GM12878 (cell line): ENCODE measurements around the gene AP3M1. TPM values are rescaled to one million over a fixed set of nuclear protein-coding genes. Genes with fewer than 3 reads are reported as not detected.

Experiments
- ATAC-seq: fragments of 200-7000 bp; cut with Tn5 transposase; 3 replicates; pipeline ENCODE4 v1.9.1; 2020; ENCODE audit warnings: mild to moderate bottlenecking, moderate library complexity
- BruUV-seq: library from RNA; stranded (reverse); fragments of 400-500 nt; replicated peaks from 2 replicates; lab custom pipeline; 2021; lab: Mats Ljungman, UMichigan
- CTCF ChIA-PET: fragments of 300-600 bp; sonication (Branson Sonifier 250); formaldehyde crosslinking; extraction: SDS; loops from one replicate; lab custom pipeline; 2021; ENCODE audit warnings: inconsistent platforms; lab: Yijun Ruan, JAX
- POLR2A ChIA-PET: fragments of 350-600 bp; formaldehyde crosslinking; extraction: SDS; loops from one replicate; lab custom pipeline; 2021; ENCODE audit warnings: inconsistent platforms; lab: Charles Lee
- RAD21 ChIA-PET: fragments of 300-600 bp; sonication (Branson Sonifier 250); formaldehyde crosslinking; loops from one replicate; lab custom pipeline; 2023; ENCODE audit warnings: antibody characterized with exemption; ENCODE audit not compliant: unreplicated experiment; lab: Charles Lee
- SMC1A ChIA-PET: fragments of 300-600 bp; sonication (Branson Sonifier 250); formaldehyde crosslinking; loops from one replicate; lab custom pipeline; 2023; ENCODE audit not compliant: unreplicated experiment, uncharacterized antibody; lab: Charles Lee
- DNase-seq: peaks from one replicate; pipeline ENCODE4 v3.0.0-alpha.2; 2011; ENCODE audit warnings: low read depth, low spot score
- FAIRE-seq: peaks from 3 replicates; lab custom pipeline; 2011; peaks lifted over from hg19 to GRCh38; lab: Jason Lieb, UNC
- H2AFZ ChIP-seq: 2 replicates; pipeline ENCODE4 v1.6.0; 2011; ENCODE audit warnings: low read depth, low read length, control low read depth; ENCODE audit not compliant: control insufficient read depth
- H3K27ac ChIP-seq: 2 replicates; pipeline ENCODE4 v1.5.1; 2011; ENCODE audit warnings: control low read depth; ENCODE audit not compliant: control insufficient read depth, insufficient read depth
- H3K27me3 ChIP-seq, 2 experiments: replicated peaks in 1 of 2; 2 replicates each; pipeline versions ENCODE4 v1.6.0 to v1.6.1; 2011; ENCODE audit warnings: low read length in 1 of 2; ENCODE audit not compliant: control insufficient read depth in 2 of 2, insufficient read depth in 2 of 2
- H3K36me3 ChIP-seq, 2 experiments: 2 replicates each; pipeline ENCODE4 v1.5.1; 2011; ENCODE audit warnings: low read length in 1 of 2; ENCODE audit not compliant: control insufficient read depth in 2 of 2, insufficient read depth in 2 of 2
- H3K4me1 ChIP-seq: 2 replicates; pipeline ENCODE4 v1.6.1; 2011; ENCODE audit warnings: mild to moderate bottlenecking, low read length, moderate library complexity, mixed read lengths; ENCODE audit not compliant: control insufficient read depth, insufficient read depth
- H3K4me2 ChIP-seq: 2 replicates; pipeline ENCODE4 v1.6.0; 2011; ENCODE audit warnings: control low read depth; ENCODE audit not compliant: control insufficient read depth, insufficient read depth
- H3K4me3 ChIP-seq: fragments of 200-600 bp; sonication (generic); 2 replicates; pipeline ENCODE4 v1.5.1; 2016
- H3K79me2 ChIP-seq: 2 replicates; pipeline ENCODE4 v1.6.0; 2011; ENCODE audit warnings: low read length; ENCODE audit not compliant: control insufficient read depth, insufficient read depth
- H3K9ac ChIP-seq: 2 replicates; pipeline ENCODE4 v1.8.0; 2011; ENCODE audit warnings: low read length, control low read depth, mixed read lengths; ENCODE audit not compliant: control insufficient read depth, insufficient read depth
- H3K9me3 ChIP-seq: replicated peaks from 3 replicates; pipeline ENCODE4 v1.5.1; 2011; ENCODE audit warnings: mild to moderate bottlenecking, low read length; ENCODE audit not compliant: control insufficient read depth, insufficient read depth
- H4K20me1 ChIP-seq: 2 replicates; pipeline ENCODE4 v1.6.0; 2011; ENCODE audit not compliant: control insufficient read depth, insufficient read depth
- CEBPZ ChIP-seq: fragments of 150-350 bp; IDR thresholded peaks from 2 replicates; pipeline ENCODE4 v1.6.1; 2016; ENCODE audit warnings: low read depth, low read length
- CHD4 ChIP-seq: fragments of 200-600 bp; sonication (generic); IDR thresholded peaks from 2 replicates; pipeline ENCODE4 v1.6.1; 2016; ENCODE audit warnings: mild to moderate bottlenecking
- CREB1 ChIP-seq: IDR thresholded peaks from 2 replicates; pipeline ENCODE4 v1.6.1; 2012; ENCODE audit warnings: low read depth, mild to moderate bottlenecking, inconsistent platforms
- CREM ChIP-seq: IDR thresholded peaks from 2 replicates; pipeline ENCODE4 v1.6.1; 2014; ENCODE audit warnings: antibody characterized with exemption, low read depth
- CTCF ChIP-seq, 3 experiments: IDR thresholded peaks in 2 of 3; conservative IDR thresholded peaks in 1 of 3; 2 replicates each; pipeline ENCODE4 v1.5.1; 2011; ENCODE audit warnings: low read depth in 3 of 3, low read length in 3 of 3, mild to moderate bottlenecking in 3 of 3, control low read depth in 2 of 3, moderate library complexity in 2 of 3, inconsistent platforms in 1 of 3, mixed read lengths in 1 of 3; ENCODE audit not compliant: control insufficient read depth in 2 of 3, insufficient read depth in 1 of 3; ENCODE audit errors: extremely low read depth in 1 of 3
- GABPA ChIP-seq: IDR thresholded peaks from 2 replicates; pipeline ENCODE4 v1.6.1; 2014; ENCODE audit warnings: antibody characterized with exemption, low read depth, mild to moderate bottlenecking, inconsistent platforms
- GATAD2B ChIP-seq: fragments of 450-650 bp; conservative IDR thresholded peaks from 2 replicates; pipeline ENCODE4 v1.6.1; 2017; ENCODE audit warnings: low read depth, mild to moderate bottlenecking, moderate library complexity
- IKZF2 ChIP-seq, 2 experiments: fragments of 450-650 bp; IDR thresholded peaks; 2 replicates each; pipeline ENCODE4 v1.6.1; 2017; ENCODE audit warnings: mild to moderate bottlenecking in 2 of 2, moderate library complexity in 2 of 2
- PAX8 ChIP-seq: fragments of 450-650 bp; IDR thresholded peaks from 2 replicates; pipeline ENCODE4 v1.6.1; 2017; ENCODE audit warnings: mild to moderate bottlenecking, moderate library complexity
- POLR2AphosphoS2 ChIP-seq: IDR thresholded peaks from 2 replicates; pipeline ENCODE4 v1.6.1; 2011; ENCODE audit warnings: low read depth, mild to moderate bottlenecking, low read length, improper control_type of control experiment, moderate library complexity
- RAD21 ChIP-seq: IDR thresholded peaks from 2 replicates; pipeline ENCODE4 v1.6.1; 2011; ENCODE audit warnings: mild to moderate bottlenecking, low read depth, low read length, moderate library complexity; ENCODE audit not compliant: insufficient read depth
- RBBP5 ChIP-seq: fragments of 200-600 bp; sonication (generic); conservative IDR thresholded peaks from 2 replicates; pipeline ENCODE4 v1.6.1; 2016
- RFX5 ChIP-seq: IDR thresholded peaks from 2 replicates; pipeline ENCODE4 v1.6.1; 2011; ENCODE audit warnings: low read depth, low read length, improper control_type of control experiment
- SMC3 ChIP-seq: IDR thresholded peaks from 2 replicates; pipeline ENCODE4 v1.6.1; 2011; ENCODE audit warnings: low read length, improper control_type of control experiment, borderline replicate concordance
- STAT1 ChIP-seq: fragments of 450-650 bp; conservative IDR thresholded peaks from 2 replicates; pipeline ENCODE4 v1.6.1; 2014; ENCODE audit warnings: antibody characterized with exemption, mild to moderate bottlenecking
- STAT3 ChIP-seq: IDR thresholded peaks from 2 replicates; pipeline ENCODE4 v1.6.1; 2011; ENCODE audit warnings: low read depth, low read length, improper control_type of control experiment
- USF2 ChIP-seq: IDR thresholded peaks from 2 replicates; pipeline ENCODE4 v1.6.1; 2011; ENCODE audit warnings: low read depth, low read length, improper control_type of control experiment, borderline replicate concordance
- WGBS: methylation state at CpG from one replicate; pipeline ENCODE4 v1.1.6; 2016; ENCODE audit warnings: low lambda C conversion rate; ENCODE audit not compliant: insufficient replicate concordance, insufficient coverage; ENCODE audit errors: missing lambda C conversion rate; 5-methylcytosine and 5-hydroxymethylcytosine counted together
- in situ Hi-C: fragments of 300-500 bp; cut with MboI; formaldehyde crosslinking; loops from 9 replicates; pipeline ENCODE4 v1.14.3; 2018; ENCODE audit warnings: mixed read lengths
- intact Hi-C: fragments of 100-400 bp; cut with micrococcal nuclease; formaldehyde crosslinking; loops from one replicate; pipeline ENCODE4 v1.14.2; 2022; ENCODE audit not compliant: unreplicated experiment
- polyA plus RNA-seq, 11 experiments: library from polyadenylated mRNA; depleted of rRNA in 4 of 11; unstranded in 6 of 11; stranded (reverse) in 5 of 11; fragments of >200 nt; fragmentation: Nextera tagmentation in 4 of 11; fragmentation: Illumina TruSeq in 1 of 11; extraction: Ambion mirVana in 4 of 11; extraction: Trizol in 1 of 11; gene quantifications; 1 replicate in 1 of 11; 2 replicates in 10 of 11; pipeline versions ENCODE4 v1.2.1 to v1.2.3, GENCODE V29; 2011 to 2016; ENCODE audit warnings: inconsistent platforms in 2 of 11, missing spikeins in 2 of 11, low read depth in 1 of 11
- total RNA-seq, 4 experiments: library from RNA; depleted of rRNA in 3 of 4; stranded (reverse); fragments of >200 nt in 3 of 4; fragmentation: Illumina TruSeq in 1 of 4; extraction: Trizol in 1 of 4; gene quantifications; 2 replicates each; pipeline versions ENCODE4 v1.2.1 to v1.2.3, GENCODE V29; 2013 to 2021

The AP3M1 gene
- total and polyA plus RNA-seq, 10 of the 15 experiments (the other 5 are each of a cell fraction or from before 2014, with no cell fraction given): 22.1 to 83.4 (median 47.7) TPM

GRCh38 chr10:74104480-74104879, 46.1 kb downstream of the AP3M1 start (continued):
- TF ChIP-seq CEBPZ (no peak), RFX5 (no peak), STAT1 (no peak)

GRCh38 chr10:74103560-74104258, 46.9 kb downstream of the AP3M1 start:
- FAIRE-seq (peak; percentile 23), DNase-seq (no peak), ATAC-seq (peak; percentile 85)
- H3K27ac ChIP-seq: no peak overlapping the region
- intact Hi-C loops (loop anchor here (2.0 kb wide), 1 partner anchor 217 kb away; no protein-coding TSS in a partner anchor), in situ Hi-C loops (no loop called here)
- H3K4me2 ChIP-seq: no peak overlapping the region
- H2AFZ ChIP-seq: no peak overlapping the region
- no peak overlapping the region for H3K4me3 ChIP-seq
- no peaks in the 10 kb centered on the region for H3K79me2 ChIP-seq
- H3K9me3 ChIP-seq: no peaks in the 10 kb centered on the region
- peaks cover 0 to 5% of the 10 kb centered on the region in 2 experiments; a peak in 1 of 4 replicates for H3K36me3 ChIP-seq
- POLR2A ChIA-PET: interaction anchor here (0.5 kb wide), 1 partner anchor 12 kb away, joined by 3 read pairs; no protein-coding TSS in a partner anchor
- TF ChIP-seq CREB1 (no peak), CHD4 (no peak), STAT3 (no peak), RBBP5 (no peak), GABPA (no peak), USF2 (no peak), RAD21 (peak; percentile 84), CREM (no peak), IKZF2 (IDR thresholded peaks at IDR 0.05) (no peak), GATAD2B (no peak), POLR2AphosphoS2 (no peak), PAX8 (no peak), SMC3 (peak; percentile 64; the same call in 1 of the 2 replicates), CTCF (IDR thresholded peaks at IDR 0.05 in 2 of 3, conservative IDR thresholded peaks at IDR 0.05 in 1 of 3; ENCODE audit: control insufficient read depth in 2 of 3, extremely low read depth in 1 of 3, insufficient read depth in 1 of 3, low read depth in 3 of 3, low read length in 3 of 3) (peak; percentile 52 to 71 (median 67))
- H4K20me1 ChIP-seq: no peaks in the 10 kb centered on the region
- SMC1A ChIA-PET: interaction anchor here (0.9 to 4.1 kb wide), 25 partner anchors 10 to 309 kb away, joined by 3 to 70 read pairs (median 3); no protein-coding TSS in a partner anchor
- RAD21 ChIA-PET: interaction anchor here (0.6 to 3.5 kb wide), 15 partner anchors 14 to 224 kb away, joined by 3 to 35 read pairs (median 5); partner anchors contain the start of gene VCL
- BruUV-seq: no TSS peak
- no peaks in the 10 kb centered on the region for H3K4me1 ChIP-seq
- no peaks in the 10 kb centered on the region for H3K27me3 ChIP-seq
- H3K9ac ChIP-seq: no peak overlapping the region
- CTCF ChIA-PET: interaction anchor here (0.7 to 13.9 kb wide), 34 partner anchors 9 to 322 kb away, joined by 3 to 185 read pairs (median 4); partner anchors contain the start of gene CHCHD1
- WGBS: 60% methylated on average over 11 of the region's 11 CpGs
